ENCODE data around the gene CCNL2.

CCNL2 gene

DNA sequence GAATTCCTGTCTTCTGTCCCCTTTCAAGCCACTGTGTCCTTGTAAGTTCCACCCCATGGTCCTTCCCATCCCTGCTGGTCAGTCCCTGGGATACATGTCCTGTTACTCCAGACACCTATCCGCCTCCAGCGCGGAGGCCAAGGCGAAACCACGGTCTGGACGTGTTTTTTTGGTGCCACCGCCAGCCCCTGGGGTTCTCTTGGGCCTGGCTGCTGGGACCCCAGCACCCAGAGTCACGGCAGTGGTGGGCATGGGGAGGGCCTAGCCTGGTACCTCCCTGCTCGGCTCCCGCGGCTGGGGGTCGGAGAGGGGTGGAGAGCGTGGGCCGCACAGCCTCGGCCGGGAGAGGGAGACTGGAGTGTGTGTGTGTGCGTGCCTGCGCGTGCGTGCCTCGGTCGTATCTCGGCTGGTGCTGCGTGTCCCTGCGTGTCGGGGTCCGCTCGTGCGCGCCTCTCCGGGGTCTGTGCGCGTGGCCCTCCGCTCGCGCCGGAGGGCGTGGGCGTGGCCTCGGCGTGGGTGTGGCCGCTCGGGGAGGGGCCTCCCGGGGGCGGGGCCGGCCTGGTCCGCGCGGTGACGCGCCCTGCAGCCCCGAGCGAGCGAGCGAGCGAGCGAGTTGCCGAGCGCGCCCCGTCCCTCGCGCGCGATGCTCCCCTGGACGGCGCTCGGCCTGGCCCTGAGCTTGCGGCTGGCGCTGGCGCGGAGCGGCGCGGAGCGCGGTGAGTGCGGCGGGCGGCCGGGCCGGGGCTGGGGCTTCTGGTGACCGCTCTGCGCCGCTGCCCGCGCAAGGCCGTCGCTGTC is 36.2 kb upstream of the CCNL2 start, which contains the start of gene VWA1:
Gene VWA1 (plus strand): TSS at position 585 of the 798 bp plus-strand sequence. CDS start 59 bp downstream, at position 644.
- TF ChIP-seq, protein P1, sequence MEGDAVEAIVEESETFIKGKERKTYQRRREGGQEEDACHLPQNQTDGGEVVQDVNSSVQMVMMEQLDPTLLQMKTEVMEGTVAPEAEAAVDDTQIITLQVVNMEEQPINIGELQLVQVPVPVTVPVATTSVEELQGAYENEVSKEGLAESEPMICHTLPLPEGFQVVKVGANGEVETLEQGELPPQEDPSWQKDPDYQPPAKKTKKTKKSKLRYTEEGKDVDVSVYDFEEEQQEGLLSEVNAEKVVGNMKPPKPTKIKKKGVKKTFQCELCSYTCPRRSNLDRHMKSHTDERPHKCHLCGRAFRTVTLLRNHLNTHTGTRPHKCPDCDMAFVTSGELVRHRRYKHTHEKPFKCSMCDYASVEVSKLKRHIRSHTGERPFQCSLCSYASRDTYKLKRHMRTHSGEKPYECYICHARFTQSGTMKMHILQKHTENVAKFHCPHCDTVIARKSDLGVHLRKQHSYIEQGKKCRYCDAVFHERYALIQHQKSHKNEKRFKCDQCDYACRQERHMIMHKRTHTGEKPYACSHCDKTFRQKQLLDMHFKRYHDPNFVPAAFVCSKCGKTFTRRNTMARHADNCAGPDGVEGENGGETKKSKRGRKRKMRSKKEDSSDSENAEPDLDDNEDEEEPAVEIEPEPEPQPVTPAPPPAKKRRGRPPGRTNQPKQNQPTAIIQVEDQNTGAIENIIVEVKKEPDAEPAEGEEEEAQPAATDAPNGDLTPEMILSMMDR (IDR thresholded peaks at IDR 0.05; ENCODE audit: low read depth, low read length) = no peak
- in situ Hi-C loops (cut with HindIII; ENCODE audit: low sequenced_read_pairs) = no loop called here
- H3K4me3 ChIP-seq (ENCODE audit: low read depth, low read length) = peak within 1 kb of the TSS; percentile 53
- DNase-seq (ENCODE audit: low read depth, low spot score) = peak; percentile 56

DNA sequence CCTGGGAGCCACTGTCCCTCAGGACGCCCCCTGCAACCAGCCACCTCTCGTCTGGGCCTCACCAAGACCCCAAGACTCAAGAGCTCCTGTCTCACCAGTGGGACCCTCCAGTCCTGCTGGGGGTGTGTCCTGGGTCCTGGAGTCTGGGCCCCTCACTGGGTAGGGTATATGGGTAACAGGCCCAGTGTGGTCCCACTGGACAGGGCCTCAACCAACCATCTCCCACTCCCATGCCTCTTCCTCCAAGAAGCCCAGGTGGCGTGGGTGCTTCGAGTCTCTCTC is 35.6 kb upstream of the CCNL2 start:
- in situ Hi-C loops (cut with HindIII; ENCODE audit: low sequenced_read_pairs) = no loop called here
- TF ChIP-seq, protein P1 (IDR thresholded peaks at IDR 0.05; ENCODE audit: low read depth, low read length) = no peak
- no peak for DNase-seq (ENCODE audit: low read depth, low spot score)
- H3K4me3 ChIP-seq (ENCODE audit: low read depth, low read length) = no peak overlapping the region

DNA sequence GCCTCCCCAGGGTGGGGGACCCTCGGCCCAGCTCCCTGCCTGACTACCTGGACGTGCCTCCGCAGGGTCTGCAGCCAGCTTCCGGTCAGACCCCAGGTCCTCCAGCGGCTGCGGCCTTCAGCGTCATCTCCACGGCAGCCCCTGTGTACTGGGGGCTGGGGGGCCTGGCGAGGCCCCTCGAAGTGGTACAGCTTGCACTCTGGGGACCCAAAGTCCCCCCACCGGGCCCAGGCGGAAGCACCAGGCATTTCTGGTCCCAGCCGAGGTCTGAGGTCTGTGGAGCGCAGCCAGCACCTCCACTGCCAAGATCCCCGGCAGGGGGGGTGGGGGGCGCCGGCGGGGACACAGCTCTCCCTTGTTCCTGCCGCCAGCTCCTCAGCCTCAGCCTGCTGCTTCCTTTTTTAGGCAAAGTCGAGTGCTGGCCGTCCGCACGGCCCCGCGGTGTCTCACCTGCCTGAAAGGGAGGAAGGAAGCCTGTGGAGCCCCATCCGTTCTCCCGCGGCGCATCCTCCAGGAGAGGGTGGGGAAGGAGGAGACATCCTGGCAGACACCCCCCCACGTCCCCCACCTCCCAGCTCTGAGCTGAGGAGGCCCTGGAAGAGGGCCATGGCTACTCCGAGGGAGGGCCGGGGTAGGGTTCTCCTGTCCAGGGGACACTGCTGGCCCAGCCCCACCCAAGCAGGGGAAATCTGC is 35.1 kb upstream of the CCNL2 start:
- DNase-seq (ENCODE audit: low read depth, low spot score) = peak; percentile 56
- in situ Hi-C loops (cut with HindIII; ENCODE audit: low sequenced_read_pairs) = no loop called here
- H3K4me3 ChIP-seq (ENCODE audit: low read depth, low read length) = no peak overlapping the region
- TF ChIP-seq, protein P1 (IDR thresholded peaks at IDR 0.05; ENCODE audit: low read depth, low read length) = peak; percentile 1

- in situ Hi-C loops (cut with HindIII; ENCODE audit: low sequenced_read_pairs) = no loop called here
- DNase-seq (ENCODE audit: low read depth, low spot score) = peak; percentile 73
- TF ChIP-seq, protein P1 (IDR thresholded peaks at IDR 0.05; ENCODE audit: low read depth, low read length) = no peak
- no peak overlapping the region for H3K4me3 ChIP-seq (ENCODE audit: low read depth, low read length)
These were observed 34.6 kb upstream of the CCNL2 start for GRCh38 chr1:1433804-1434130.

- in situ Hi-C loops (cut with HindIII; ENCODE audit: low sequenced_read_pairs) = no loop called here
- TF ChIP-seq, protein P1 (IDR thresholded peaks at IDR 0.05; ENCODE audit: low read depth, low read length) = no peak
- DNase-seq (ENCODE audit: low read depth, low spot score) = no peak
- H3K4me3 ChIP-seq (ENCODE audit: low read depth, low read length) = no peak overlapping the region
These were observed 34.0 kb upstream of the CCNL2 start for GRCh38 chr1:1432951-1433803.

- no peak overlapping the region for H3K4me3 ChIP-seq (ENCODE audit: low read depth, low read length)
- no peak for DNase-seq (ENCODE audit: low read depth, low spot score)
- in situ Hi-C loops (cut with HindIII; ENCODE audit: low sequenced_read_pairs) = no loop called here
- TF ChIP-seq, protein P1 (IDR thresholded peaks at IDR 0.05; ENCODE audit: low read depth, low read length) = no peak
These were observed 33.3 kb upstream of the CCNL2 start for GRCh38 chr1:1432274-1432950.
